Measurements from ENCODE around the gene SPAG9.
A peak's percentile ranks its signal among the peaks of the same experiment; 100 is the strongest.

The SPAG9 gene, protein sequence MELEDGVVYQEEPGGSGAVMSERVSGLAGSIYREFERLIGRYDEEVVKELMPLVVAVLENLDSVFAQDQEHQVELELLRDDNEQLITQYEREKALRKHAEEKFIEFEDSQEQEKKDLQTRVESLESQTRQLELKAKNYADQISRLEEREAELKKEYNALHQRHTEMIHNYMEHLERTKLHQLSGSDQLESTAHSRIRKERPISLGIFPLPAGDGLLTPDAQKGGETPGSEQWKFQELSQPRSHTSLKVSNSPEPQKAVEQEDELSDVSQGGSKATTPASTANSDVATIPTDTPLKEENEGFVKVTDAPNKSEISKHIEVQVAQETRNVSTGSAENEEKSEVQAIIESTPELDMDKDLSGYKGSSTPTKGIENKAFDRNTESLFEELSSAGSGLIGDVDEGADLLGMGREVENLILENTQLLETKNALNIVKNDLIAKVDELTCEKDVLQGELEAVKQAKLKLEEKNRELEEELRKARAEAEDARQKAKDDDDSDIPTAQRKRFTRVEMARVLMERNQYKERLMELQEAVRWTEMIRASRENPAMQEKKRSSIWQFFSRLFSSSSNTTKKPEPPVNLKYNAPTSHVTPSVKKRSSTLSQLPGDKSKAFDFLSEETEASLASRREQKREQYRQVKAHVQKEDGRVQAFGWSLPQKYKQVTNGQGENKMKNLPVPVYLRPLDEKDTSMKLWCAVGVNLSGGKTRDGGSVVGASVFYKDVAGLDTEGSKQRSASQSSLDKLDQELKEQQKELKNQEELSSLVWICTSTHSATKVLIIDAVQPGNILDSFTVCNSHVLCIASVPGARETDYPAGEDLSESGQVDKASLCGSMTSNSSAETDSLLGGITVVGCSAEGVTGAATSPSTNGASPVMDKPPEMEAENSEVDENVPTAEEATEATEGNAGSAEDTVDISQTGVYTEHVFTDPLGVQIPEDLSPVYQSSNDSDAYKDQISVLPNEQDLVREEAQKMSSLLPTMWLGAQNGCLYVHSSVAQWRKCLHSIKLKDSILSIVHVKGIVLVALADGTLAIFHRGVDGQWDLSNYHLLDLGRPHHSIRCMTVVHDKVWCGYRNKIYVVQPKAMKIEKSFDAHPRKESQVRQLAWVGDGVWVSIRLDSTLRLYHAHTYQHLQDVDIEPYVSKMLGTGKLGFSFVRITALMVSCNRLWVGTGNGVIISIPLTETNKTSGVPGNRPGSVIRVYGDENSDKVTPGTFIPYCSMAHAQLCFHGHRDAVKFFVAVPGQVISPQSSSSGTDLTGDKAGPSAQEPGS (N-terminal part only)

DNA sequence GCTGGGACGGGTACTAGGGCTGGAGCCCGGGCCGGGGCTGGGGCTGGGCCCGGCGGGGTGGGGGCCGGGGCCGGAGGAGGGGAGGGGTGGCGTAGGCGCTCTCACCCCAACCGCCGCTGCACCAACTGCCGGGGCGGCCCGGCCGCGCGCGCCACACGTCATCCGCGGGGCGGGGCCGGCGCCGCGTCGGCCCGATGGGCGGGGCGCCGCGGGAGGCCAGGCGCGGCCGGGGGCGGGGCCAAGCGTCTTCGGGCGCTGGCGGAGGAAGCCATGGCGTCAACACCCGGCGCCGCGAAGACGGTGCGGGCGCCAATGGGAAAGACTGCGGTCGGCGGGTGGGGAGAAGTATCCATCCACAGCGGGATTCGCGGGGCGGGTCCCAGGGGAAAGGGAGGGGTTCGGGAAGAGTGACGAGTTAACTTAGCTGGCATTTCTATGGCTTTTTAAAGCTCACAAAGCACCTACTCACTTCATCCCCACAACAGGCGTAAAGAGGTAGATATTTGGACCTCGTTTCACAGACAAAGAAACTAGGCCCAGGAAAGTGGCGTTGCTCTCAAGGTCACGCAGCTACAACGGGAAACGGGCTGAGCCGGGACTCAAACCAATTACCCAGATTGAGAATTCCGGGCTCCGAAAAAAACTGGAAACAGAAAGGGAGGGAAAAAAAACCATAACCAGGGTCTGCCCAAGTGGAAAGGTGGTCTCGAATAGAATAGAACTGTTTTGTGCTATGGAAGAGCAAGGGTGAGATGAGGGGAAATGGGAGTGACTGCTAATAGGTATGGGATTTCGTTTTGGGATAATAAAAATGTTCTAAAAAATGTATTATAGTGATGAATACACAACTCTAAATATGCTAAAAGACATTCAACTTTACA is at the start of gene SPAG9:
SPAG9 (minus strand) TSS at position 130 of the 881 bp plus-strand sequence. CDS start 212 bp downstream, outside the sequence.
- peak; percentile 93 for DNase-seq

DNA sequence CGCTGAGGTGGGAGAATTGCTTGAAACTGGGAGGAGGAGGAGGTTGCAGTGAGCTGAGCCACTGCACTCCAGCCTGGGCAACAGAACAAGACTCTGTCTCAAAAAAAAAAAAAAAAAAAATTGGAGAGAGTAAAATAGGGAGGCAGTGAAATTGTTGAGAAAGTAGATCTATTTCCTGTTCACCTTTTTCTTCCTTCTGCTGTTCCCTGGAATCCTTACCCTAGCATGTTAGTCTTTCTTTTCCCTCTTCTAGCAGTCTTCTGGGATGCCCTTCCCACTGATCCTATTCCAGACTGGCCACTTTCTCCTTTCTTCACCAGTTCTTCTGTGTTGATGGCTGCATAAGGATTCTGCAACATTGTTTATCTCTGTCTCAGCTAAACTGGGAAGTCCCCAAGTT is 48.7 kb upstream of the SPAG9 start:
- no peak for DNase-seq

DNA sequence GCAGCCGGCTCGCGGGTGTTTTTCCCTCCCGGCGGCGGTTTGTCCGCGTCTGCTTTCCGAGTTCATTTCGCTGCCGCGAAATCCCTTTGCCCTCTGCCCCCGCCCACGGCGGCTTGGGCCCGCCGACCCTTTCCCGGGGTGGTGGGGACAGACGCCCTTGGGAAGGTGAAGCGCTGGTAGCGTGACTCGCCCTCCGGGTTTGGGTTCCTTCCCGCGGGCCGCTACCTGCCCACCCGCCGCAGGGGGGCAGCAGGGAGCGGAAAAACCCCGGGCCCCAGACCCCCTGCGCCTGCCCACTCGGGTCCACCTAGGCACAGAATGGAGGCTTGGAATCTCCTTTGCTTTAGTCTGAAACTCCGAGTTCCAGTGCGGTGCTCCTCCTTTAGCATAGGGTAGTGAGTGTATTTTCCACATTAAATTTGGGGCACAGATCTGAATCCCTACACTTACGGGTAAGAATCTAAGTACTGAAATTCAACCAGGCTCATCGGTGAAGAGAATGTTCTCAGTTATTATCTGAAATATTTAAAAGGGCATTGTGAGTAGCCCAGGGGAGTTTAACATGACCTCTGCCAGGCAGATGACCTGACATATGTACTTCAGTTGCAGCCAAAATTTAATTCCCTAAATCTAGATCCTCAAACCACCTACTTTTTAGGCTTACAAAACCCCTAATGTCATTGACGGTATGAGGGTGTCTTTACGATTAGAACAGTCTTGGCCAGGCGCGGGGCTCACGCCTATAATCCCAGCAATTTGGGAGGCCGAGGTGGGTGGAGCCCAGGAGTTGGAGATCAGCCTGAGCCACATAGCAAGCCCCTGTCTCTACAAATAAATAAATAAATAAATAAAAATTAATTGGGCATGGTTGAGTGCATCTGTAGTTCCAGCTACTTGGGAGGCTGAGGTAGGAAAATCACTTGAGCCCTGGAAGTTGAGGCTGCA is 46.6 kb upstream of the SPAG9 start:
- no peak for DNase-seq

DNA sequence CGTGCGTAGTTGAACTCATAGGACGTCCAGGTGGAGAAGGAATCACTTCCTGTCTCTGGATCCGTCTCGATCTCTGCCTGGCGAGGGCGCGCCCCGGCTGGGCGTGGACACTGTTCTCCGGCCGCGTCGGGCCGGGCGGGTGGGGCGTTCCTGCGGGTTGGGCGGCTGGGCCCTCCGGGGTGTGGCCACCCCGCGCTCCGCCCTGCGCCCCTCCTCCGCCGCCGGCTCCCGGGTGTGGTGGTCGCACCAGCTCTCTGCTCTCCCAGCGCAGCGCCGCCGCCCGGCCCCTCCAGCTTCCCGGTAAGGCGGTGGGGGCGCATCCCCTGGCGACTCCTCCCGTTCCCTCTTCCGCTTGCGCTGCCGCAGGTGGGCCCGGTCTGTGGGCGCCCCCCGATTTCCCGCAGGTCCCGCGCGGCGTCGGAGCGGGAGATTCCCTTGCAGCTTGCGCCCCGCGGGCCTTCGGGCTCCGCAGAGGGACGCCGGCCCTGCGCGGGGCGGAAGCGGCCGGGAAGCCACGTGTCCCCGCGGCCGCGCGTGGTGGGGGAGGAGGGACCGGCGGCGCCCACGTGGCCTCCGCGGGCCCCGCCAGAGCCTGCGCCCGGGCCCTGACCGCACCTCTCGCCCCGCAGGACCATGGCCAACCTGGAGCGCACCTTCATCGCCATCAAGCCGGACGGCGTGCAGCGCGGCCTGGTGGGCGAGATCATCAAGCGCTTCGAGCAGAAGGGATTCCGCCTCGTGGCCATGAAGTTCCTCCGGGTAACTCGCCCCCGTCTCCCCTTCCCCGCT is 45.7 kb upstream of the SPAG9 start, which contains the start of gene NME2:
NME2 (plus strand) TSS at position 214 of the 789 bp plus-strand sequence; CDS start at position 634, 420 bp downstream.
- peak; percentile 78 for DNase-seq

DNA sequence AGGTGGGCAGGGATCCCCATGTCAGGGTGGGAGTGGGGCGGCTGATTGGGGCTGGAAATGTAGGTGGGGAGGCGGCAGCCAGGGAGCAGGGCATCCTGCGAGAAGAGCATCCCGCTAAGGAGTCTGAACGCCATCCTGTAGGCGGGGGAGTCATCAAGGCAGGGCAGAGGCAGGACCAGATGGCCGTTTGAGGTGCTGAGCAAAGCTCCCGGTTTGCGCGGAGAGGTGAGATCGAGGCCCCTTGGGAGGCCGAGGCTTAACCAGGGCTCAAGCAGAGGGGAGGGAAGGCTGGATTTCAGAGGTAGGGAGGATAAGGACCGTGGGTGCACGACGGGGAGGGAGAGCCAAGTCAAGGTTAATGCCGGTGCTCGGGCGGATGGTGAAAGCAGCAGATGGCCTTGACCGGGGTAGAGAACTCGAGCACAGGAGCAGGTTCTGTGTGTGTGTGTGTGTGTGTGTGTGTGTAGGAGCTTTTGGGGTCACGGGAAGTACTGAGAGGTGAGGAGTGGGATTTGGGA is 45.1 kb upstream of the SPAG9 start:
- no peak for DNase-seq

DNA sequence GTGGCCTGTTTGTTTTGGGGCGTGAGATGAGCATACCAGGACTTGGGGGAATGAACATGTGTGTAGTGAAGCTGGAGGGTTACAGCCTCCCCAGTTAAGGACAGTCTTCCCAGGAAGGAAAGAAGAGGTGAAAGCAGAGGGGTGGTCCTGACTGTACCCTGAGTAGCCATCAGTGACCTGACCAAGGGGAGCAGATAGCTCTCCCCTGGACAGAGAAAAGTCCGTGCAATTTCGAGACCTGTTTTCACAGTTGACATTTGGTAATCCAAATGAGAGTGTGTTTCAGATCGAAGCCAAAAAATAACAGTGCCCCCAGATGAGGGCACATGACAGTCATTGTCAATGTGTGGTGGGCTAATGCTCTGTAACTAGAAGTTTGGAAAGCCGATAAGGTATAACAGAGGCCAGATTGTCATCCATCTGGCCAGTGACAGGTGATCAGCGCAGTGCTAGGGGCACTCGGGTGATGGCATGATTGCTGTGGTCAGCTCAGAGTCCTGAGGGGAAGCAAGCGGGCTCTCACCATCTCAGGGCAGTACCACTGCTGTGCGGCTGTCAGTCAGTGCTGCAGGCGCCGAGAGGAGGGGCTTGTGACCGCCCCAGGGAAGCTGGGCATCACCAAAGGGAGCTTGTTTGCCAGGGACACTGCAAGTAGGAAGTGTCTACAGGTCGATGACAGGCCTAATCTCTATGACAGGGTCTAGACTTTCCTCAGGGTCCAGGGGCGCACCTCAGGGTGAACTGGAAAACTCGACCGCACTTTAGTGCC is 44.4 kb upstream of the SPAG9 start:
- no peak for DNase-seq

DNA sequence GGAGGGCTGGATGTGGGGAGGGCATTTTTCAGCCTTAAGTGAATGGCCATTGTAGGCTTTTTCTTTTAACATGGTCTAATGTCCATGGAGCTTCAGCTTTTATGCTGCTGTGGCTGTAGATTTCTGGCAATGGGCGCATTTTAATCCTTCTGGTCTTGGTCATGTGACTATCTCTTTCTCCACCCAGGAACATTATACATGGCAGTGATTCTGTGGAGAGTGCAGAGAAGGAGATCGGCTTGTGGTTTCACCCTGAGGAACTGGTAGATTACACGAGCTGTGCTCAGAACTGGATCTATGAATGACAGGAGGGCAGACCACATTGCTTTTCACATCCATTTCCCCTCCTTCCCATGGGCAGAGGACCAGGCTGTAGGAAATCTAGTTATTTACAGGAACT is 40.9 kb upstream of the SPAG9 start:
- DNase-seq: no peak

DNA sequence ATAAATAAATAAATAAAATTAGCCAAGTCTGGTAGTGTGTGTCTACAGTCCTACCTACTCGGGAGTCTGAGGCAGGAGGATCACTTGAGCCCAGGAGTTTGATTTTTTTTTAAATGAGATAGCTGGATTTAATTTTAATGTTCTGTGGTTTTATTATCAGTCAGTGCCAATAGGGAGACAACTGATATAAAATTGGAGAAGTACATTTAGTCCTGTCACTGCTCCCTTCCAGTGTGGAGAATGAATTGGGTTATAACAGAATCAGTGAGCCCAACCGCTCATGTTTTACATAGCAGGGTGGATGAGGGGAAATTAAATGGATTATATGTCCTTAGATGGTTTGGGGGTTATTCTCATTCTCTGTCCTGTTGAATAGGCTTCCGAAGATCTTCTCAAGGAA is 38.9 kb upstream of the SPAG9 start:
- DNase-seq: no peak

DNA sequence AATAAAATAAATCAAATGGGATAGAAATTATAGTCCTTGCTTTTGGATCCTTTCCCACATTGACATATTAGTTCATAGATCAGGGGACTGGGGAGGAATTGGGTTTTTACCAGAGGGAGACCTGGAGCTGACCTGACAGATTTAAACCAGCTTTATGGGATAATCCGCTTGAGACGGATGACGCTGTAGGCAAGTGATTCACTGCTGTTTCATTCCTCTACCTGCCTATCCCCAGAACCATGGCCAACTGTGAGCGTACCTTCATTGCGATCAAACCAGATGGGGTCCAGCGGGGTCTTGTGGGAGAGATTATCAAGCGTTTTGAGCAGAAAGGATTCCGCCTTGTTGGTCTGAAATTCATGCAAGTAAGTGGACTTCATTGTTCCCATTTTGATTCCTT is 34.7 kb upstream of the SPAG9 start:
- no peak for DNase-seq

DNA sequence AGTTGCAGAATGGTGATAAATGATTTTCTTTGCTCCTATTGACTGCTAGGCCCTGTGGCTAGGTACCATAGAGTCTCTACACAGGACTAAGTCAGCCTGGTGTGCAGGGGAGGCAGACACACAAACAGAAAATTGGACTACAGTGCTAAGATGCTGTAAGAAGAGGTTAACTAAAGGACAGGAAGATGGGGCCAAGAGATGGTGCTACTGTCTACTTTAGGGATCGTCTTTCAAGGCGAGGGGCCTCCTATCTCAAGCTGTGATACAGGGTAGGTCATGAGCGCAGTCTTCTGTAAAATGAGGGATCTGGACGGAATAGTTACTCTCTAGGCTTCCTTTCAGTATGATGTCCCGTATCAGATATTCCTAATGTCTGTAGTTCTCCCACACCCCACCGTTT is 33.5 kb upstream of the SPAG9 start:
- DNase-seq: no peak

DNA sequence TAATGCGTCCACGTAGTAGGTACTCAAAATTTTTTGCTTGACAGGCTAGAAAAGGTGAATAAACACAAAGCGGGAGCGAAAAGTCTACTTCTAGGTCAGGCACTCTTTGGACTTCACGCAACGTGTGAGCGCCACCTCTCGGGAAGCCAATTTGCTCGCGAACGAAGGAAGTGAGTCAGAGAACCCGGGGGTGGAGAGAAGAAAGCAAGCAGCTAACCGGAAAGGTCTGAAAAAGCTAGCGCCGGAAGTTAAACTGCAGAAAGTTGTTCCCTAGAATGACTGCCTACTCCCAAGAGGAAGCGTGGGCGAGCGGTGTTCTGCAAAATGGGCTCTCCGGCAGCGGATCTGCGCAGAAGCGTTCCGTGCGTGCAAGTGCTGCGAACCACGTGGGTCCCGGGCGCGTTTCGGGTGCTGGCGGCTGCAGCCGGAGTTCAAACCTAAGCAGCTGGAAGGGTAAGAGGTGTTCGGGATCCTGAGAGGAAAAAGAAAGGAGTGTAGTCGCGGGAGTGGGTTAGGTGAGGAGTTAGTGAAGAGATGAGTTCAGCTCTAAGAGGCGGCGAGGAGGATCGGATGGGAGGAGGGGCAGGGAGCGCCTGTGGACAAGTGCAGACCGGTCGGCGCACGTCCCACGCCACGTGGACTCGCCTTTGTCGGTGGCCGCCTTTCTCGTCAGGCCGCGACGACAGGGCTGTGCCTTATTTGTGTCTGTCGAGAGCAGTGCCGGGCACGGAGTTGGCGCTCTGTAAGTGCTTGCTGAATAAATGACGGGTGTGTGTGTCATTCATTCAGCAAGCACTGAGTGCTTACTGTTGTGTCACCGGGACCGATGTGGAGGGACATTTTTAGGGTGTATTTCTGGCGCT is 32.8 kb upstream of the SPAG9 start, which contains the start of gene NME1:
NME1 (plus strand) TSS at position 350 of the 863 bp plus-strand sequence. CDS start 2,096 bp downstream, outside the sequence.
- DNase-seq: peak; percentile 99

DNA sequence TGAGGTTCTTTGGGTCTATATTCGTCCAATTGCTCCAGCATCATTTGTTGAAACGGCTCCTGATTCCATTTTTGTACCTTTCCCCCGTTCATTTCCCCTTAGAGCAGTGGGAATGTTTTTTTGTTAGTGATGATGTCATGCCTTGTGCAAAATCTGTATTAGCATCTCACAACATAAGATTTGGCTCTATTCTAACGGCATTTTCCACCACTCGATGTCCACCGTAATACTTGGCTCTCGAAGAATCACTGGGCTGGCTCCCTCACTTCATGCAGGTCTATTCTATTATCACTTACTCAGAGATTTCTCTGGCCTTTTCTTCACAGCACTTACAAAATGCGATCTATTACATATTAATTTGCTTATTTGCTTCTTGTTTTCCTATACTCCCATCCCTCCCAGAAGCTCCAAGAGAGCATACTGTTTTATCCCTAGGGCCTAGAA is 32.1 kb upstream of the SPAG9 start:
- DNase-seq: no peak

DNA sequence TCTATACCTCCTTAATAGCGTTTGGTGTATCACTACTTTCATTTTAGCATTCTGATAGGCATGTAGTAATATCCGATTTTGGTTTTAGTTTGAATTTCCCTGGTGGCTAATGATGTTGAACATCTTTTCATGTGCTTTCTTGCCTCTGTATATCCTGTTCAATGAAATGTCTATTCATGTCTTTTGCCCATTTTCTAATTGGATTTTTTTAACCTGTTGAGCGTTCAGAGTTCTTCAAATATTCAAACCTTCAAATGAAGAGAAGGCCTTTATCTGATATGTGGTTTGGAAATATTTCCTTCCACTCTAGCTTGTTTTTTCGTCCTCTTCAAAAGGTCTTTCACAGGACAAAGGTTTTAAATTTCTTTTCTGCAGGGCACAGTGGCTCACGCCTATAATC is 30.3 kb upstream of the SPAG9 start:
- DNase-seq: no peak

DNA sequence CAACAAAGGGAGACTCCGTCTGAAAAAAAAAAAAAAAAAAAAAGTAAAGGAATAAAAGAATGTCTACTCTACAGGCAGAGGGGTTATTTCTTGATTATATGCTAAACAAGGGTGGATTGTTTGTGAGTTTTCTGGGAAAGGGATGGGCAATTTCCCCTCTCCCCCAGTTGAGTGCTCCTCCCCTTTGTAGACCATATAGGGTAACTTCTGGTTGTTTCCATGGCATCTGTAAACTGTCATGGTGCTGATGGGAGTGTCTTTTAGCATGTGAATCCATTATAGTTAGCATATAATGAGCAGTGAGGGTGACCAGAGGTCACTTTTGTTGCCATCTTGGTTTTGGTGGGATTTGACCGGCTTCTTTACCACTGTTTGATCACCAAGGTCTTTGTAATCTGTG is 28.5 kb upstream of the SPAG9 start:
- no peak for DNase-seq

DNA sequence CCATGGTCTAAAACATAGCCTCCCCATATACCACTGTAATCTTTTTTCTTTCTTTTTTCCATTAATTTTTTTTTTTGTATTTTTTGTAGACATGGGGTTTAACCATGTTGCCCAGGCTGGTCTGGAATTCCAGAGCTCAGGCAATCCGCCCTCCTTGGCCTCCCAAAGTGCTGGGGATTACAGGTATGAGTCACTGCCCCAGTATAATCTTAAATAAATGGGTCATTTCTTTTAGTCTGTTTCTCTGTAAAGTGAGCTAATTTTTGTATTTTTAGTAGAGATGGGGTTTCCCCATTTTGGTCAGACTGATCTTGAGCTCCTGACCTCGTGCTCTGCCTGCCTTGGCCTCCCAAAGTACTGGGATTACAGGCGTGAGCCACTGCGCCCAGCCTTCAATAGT is 27.0 kb upstream of the SPAG9 start:
- no peak for DNase-seq

DNA sequence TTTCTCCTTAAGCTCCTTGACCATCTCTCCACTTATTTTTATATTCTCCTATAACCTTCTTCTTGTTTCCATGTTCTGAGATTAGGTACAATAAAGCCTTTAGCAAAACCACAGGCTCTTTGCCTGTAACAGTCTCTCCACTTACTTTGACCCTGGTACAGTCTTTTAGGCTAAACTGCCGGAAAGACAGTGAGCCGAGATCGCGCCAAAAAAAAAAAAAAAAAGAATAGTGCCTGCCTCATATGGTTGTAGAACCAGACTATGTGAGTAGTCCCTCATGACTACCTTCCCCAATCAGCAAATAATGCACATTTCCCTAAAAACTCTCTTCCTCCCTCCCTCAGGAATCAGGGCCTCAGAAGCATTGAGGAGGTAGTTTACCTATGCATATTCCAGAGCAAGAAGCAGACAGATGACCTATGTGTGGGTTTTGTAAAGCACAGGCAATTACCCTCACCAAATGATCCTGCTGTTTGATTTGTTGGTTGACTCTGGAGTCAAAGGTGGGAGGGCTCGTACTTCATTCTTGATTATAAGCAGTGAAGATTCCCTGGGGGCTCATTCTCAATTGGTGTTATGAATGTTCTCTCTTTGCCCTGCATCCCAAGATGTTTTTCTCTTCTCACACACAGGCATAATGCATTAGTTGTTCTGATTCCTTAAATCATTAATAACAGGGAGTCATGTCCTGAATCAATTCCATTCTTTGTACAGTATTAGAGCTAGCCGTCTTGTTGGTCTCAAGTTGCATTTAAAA is 23.8 kb upstream of the SPAG9 start:
- DNase-seq: no peak

DNA sequence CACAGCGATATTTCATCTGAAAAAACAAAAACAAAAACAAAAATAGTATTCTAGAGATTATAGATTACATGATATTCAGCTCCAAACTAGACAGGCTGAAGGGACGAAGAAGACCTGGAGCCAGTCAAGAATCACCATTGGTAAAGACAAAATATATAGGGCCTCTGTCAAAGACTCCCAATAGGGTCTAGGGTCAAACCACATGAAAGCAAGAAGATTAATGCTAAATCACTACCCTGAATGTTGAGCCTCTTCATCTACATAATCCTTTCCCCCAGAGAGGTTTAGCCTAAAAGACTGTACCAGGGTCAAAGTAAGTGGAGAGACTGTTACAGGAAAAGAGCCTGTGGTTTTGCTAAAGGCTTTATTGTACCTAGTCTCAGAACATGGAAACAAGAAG is 21.9 kb upstream of the SPAG9 start:
- no peak for DNase-seq

All from amniotic stem cell (primary cell).